ENCODE measurements around the gene GMDS. TPM values are rescaled to one million over a fixed set of nuclear protein-coding genes. Genes with fewer than 3 reads are reported as not detected.

The GMDS gene
- total RNA-seq, 4 donors from 2014 or later: 8.7 to 23.1 (median 18.4) TPM

- no peak for DNase-seq (ENCODE audit: low spot score in 2 of 2)
- intact Hi-C loops (cut with DNase I; ENCODE audit: low total_unique reads): no loop called here
- no peak overlapping the region for H3K4me3 ChIP-seq (ENCODE audit: low read depth, poor library complexity, severe bottlenecking)
- 89 to 92% methylated on average over 23 to 24 of the region's 24 CpGs for WGBS, 2 donors
- TF ChIP-seq POLR2A (IDR thresholded peaks at IDR 0.05) (no peak), CTCF (IDR thresholded peaks at IDR 0.05) (no peak)
Observed at GRCh38 chr6:1598886-1599285, 646.5 kb downstream of the GMDS start.

- no peak for TF ChIP-seq CTCF (IDR thresholded peaks at IDR 0.05)
- TF ChIP-seq POLR2A (IDR thresholded peaks at IDR 0.05): no peak
- WGBS, 2 donors: 85 to 90% methylated on average over 10 of the region's 10 CpGs
- no peak for DNase-seq (ENCODE audit: low spot score in 2 of 2)
- no peak overlapping the region for H3K4me3 ChIP-seq (ENCODE audit: low read depth, poor library complexity, severe bottlenecking)
- intact Hi-C loops (cut with DNase I; ENCODE audit: low total_unique reads): no loop called here
Observed at GRCh38 chr6:1598433-1598832, 647.0 kb downstream of the GMDS start.

- 63 to 73% methylated on average over 5 of the region's 5 CpGs for WGBS, 2 donors
Observed at GRCh38 chr6:1597924-1598323, 647.5 kb downstream of the GMDS start.

GRCh38 chr6:1597121-1597744 lies 648.2 kb downstream of the GMDS start:
- TF ChIP-seq POLR2A (IDR thresholded peaks at IDR 0.05): no peak
- no peak for TF ChIP-seq CTCF (IDR thresholded peaks at IDR 0.05)

More at GRCh38 chr6:1597924-1598323, 647.5 kb downstream of the GMDS start:
- H3K4me3 ChIP-seq (ENCODE audit: low read depth, poor library complexity, severe bottlenecking): no peak overlapping the region
- DNase-seq (ENCODE audit: low spot score in 2 of 2): no peak
- TF ChIP-seq POLR2A (IDR thresholded peaks at IDR 0.05): no peak
- TF ChIP-seq CTCF (IDR thresholded peaks at IDR 0.05): no peak
- intact Hi-C loops (cut with DNase I; ENCODE audit: low total_unique reads): loop anchor here (2.0 kb wide), 1 partner anchor 599 kb away; no protein-coding TSS in a partner anchor

GRCh38 chr6:1596088-1596852 lies 649.1 kb downstream of the GMDS start:
- no peak overlapping the region for H3K4me3 ChIP-seq (ENCODE audit: low read depth, poor library complexity, severe bottlenecking)
- no peak for DNase-seq (ENCODE audit: low spot score in 2 of 2)
- intact Hi-C loops (cut with DNase I; ENCODE audit: low total_unique reads): loop anchor here (2.0 kb wide), 1 partner anchor 601 kb away; no protein-coding TSS in a partner anchor
- WGBS, 2 donors: 14 to 17% methylated on average over 25 of the region's 25 CpGs
- peak in 1 of 3 donors; percentile 67 for TF ChIP-seq CTCF (IDR thresholded peaks at IDR 0.05)
- TF ChIP-seq POLR2A (IDR thresholded peaks at IDR 0.05): no peak

More at GRCh38 chr6:1597121-1597744, 648.2 kb downstream of the GMDS start:
- intact Hi-C loops (cut with DNase I; ENCODE audit: low total_unique reads): loop anchor here (2.0 kb wide), 1 partner anchor 600 kb away; no protein-coding TSS in a partner anchor
- WGBS, 2 donors: 74 to 76% methylated on average over 8 of the region's 8 CpGs
- no peak overlapping the region for H3K4me3 ChIP-seq (ENCODE audit: low read depth, poor library complexity, severe bottlenecking)
- DNase-seq (ENCODE audit: low spot score in 2 of 2): no peak
